Measurements from ENCODE around the gene KCNQ4.

KCNQ4 gene

DNA sequence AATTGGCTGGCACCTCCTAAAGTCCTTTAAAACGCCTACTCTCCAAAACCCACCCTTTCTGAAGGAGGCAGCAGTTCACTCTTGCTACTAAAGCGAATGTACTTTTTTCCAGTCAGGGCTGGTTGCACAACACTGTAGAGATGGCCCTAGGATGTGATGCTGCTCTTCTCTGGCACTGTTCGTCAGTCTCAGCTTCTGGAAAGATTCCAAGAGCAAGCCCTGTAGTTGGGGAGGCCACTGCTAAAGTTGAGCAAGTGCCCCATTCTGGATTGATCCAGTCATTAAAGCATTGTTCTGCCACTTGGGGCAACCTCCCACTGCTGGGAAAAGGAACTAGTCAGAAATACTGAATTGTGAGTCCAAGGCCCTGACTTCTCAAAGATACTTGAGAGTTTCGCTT lies 28.5 kb upstream of the KCNQ4 start:
- no peak for TF ChIP-seq CTCF (conservative IDR thresholded peaks at IDR 0.05; ENCODE audit: low read depth, low read length)
- no peak for DNase-seq (ENCODE audit: low read depth)
- H3K4me3 ChIP-seq (ENCODE audit: low read length), result no peak overlapping the region

DNA sequence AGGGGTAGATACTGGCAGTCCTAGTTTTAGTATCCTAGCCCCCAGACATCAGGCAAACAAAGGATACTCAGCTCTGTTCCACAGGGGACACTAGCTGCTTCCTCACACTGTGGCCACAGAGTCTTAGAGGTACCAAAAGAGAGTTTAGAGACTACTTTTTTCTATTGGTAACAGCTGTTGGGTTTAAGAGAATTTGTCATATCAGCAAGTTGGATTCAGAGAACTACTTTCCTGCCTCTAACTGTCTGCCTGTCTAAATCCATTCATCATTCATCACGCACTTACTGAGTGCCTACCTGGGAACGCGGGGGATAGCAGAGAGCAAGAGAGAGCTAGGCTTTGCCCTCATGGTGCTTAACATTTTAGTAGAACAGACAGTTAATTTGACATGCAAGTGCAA lies 27.1 kb upstream of the KCNQ4 start:
- no peak for TF ChIP-seq CTCF (conservative IDR thresholded peaks at IDR 0.05; ENCODE audit: low read depth, low read length)
- H3K4me3 ChIP-seq (ENCODE audit: low read length), result no peak overlapping the region
- DNase-seq (ENCODE audit: low read depth), result no peak

DNA sequence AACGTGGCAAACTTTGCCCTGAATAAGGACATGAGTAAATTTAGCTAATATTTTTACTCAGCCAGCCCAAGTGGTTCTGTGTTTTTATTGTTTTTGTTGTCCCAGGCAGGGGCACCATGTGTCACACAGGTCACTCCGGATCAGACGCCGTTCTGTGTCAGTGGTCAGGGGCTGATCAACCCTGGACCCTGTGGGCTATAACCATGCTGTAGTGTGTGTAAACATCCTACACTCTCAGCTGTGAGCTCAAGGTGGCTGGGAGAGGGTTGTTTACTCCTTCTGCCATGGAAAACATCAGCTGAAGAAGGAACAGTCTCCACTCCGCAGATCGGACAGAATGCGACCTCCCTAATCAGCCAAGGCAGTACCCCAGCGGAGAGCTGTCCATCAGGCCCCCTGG lies 26.5 kb upstream of the KCNQ4 start:
- TF ChIP-seq CTCF (conservative IDR thresholded peaks at IDR 0.05; ENCODE audit: low read depth, low read length), result no peak
- DNase-seq (ENCODE audit: low read depth), result no peak

GRCh38 chr1:40758004-40758403 lies 25.6 kb upstream of the KCNQ4 start:
- DNase-seq (ENCODE audit: low read depth), result no peak
- no peak for TF ChIP-seq CTCF (conservative IDR thresholded peaks at IDR 0.05; ENCODE audit: low read depth, low read length)
- H3K4me3 ChIP-seq (ENCODE audit: low read length), result no peak overlapping the region

More for the DNA sequence above, 26.5 kb upstream of the KCNQ4 start:
- H3K4me3 ChIP-seq (ENCODE audit: low read length), result no peak overlapping the region

DNA sequence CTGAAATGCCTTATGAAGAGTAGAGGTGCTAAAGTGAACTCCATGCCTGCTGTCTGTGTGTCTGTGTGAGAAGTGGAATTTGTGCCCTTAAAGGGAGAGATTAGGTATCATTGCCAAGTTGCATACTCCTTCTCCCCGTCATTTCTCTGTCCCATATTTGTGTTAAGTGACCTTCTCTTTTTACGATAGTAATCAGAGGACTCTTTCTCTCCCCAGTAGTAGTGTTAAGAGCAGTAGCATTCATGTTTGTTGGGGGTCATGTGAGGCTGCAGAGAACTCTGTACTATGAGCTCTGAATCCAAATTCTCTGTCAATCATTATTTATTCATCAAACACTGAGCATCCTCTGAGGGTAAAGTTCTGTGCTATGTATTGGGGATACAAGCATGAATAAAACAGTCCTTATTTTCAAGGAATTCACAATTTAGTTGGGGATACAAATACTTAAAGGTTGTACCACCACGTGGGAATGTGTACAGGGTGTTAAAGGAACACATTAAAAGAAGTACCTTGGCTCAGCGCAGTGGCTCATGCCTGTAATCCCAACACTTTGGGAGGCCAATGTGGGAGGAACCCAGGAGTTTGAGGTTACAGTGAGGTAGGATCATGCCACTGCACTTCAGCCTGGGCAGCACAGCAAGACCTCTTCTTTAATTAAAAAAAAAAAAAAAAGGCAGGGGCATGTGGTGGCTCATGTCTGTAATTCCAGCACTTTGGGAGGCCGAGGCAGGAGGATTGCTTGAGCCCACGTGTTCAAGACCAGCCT lies 24.8 kb upstream of the KCNQ4 start:
- no peak for DNase-seq (ENCODE audit: low read depth)
- H3K4me3 ChIP-seq (ENCODE audit: low read length), result no peak overlapping the region
- TF ChIP-seq CTCF (conservative IDR thresholded peaks at IDR 0.05; ENCODE audit: low read depth, low read length), result no peak

- TF ChIP-seq CTCF (conservative IDR thresholded peaks at IDR 0.05; ENCODE audit: low read depth, low read length), result no peak
- no peak overlapping the region for H3K4me3 ChIP-seq (ENCODE audit: low read length)
- no peak for DNase-seq (ENCODE audit: low read depth)
Observed at GRCh38 chr1:40760984-40761383, 22.6 kb upstream of the KCNQ4 start.

Measured in retinal pigment epithelial cell (primary cell).